ENCODE data around the gene DGKE. TPM values are rescaled to one million over a fixed set of nuclear protein-coding genes. Genes with fewer than 3 reads are reported as not detected.

Gene DGKE
- total and polyA plus RNA-seq, 2 of the 13 experiments (the other 11 are each of a cell fraction or from before 2014, with no cell fraction given), result 3.2 to 5.3 TPM

DNA sequence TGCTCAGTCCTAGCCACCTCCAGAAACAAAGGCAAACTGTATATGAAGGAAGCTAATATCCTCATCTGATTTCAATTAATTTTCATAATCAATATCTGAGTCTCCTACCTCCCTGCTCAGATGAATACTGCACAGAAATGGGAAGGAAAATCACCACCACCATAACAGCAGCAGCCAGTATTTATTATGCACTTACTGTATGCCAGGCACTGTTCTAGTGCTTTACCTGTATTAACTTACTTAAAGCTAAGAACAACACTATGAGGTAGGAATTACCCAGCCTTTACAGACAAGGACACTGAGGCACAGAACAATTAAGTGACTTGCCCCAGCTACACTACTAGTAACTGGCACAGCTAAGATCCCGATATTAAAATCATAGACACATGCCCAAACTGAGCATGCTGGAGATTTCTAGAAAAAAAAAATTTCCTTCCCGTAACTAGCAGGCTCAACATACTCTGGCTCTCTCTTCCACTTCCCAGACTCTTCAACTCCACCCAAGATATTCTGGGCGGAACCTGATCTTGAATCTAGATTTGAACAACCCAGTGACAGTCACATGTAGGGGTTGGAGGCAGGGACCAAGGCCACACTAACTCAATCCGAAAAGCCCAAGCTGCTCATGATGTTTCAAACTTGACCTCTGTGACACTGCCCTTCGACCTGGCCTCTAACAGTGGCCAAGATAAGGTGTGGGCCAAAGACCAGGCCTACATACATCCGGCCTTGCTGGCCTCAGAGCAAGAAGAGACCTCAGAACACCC is 76.0 kb downstream of the DGKE start (continued):
- no peak for TF ChIP-seq ZNF749 (CRISPR knock-in tag; IDR thresholded peaks at IDR 0.05; ENCODE audit: borderline replicate concordance)
- no peak for TF ChIP-seq SRF (IDR thresholded peaks at IDR 0.05; ENCODE audit: low read depth, low read length)
- no peak for TF ChIP-seq CBX2 (IDR thresholded peaks at IDR 0.05; ENCODE audit: low read depth, low read length)
- no peak for TF ChIP-seq CBX2 (CRISPR knock-in tag; IDR thresholded peaks at IDR 0.05; ENCODE audit: low read depth)
- TF ChIP-seq ZBTB42 (CRISPR knock-in tag; IDR thresholded peaks at IDR 0.05), result no peak
- TF ChIP-seq ZNF644 (CRISPR knock-in tag; IDR thresholded peaks at IDR 0.05; ENCODE audit: low read depth), result peak; percentile 24; the same call in 1 of the 2 replicates
- TF ChIP-seq IRF2 (CRISPR knock-in tag; IDR thresholded peaks at IDR 0.05), result peak; percentile 53; the same call in 1 of the 2 replicates
- TF ChIP-seq ZNF292 (CRISPR knock-in tag; IDR thresholded peaks at IDR 0.05; ENCODE audit: borderline replicate concordance, low read depth), result no peak; the same call in 1 of the 2 replicates
- TF ChIP-seq SIX4 (CRISPR knock-in tag; IDR thresholded peaks at IDR 0.05), result no peak
- TF ChIP-seq ZNF816 (CRISPR knock-in tag; IDR thresholded peaks at IDR 0.05; ENCODE audit: borderline replicate concordance), result no peak
- TF ChIP-seq, protein P1, sequence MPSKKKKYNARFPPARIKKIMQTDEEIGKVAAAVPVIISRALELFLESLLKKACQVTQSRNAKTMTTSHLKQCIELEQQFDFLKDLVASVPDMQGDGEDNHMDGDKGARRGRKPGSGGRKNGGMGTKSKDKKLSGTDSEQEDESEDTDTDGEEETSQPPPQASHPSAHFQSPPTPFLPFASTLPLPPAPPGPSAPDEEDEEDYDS (CRISPR knock-in tag; IDR thresholded peaks at IDR 0.05), result no peak
- no peak for TF ChIP-seq ZNF256 (CRISPR knock-in tag; conservative IDR thresholded peaks at IDR 0.05)
- TF ChIP-seq SALL1 (CRISPR knock-in tag; IDR thresholded peaks at IDR 0.05), result peak; percentile 86
- TF ChIP-seq, protein P2, sequence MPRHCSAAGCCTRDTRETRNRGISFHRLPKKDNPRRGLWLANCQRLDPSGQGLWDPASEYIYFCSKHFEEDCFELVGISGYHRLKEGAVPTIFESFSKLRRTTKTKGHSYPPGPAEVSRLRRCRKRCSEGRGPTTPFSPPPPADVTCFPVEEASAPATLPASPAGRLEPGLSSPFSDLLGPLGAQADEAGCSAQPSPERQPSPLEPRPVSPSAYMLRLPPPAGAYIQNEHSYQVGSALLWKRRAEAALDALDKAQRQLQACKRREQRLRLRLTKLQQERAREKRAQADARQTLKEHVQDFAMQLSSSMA (CRISPR knock-in tag; IDR thresholded peaks at IDR 0.05), result peak; percentile 58; the same call in 1 of the 2 replicates
- no peak for TF ChIP-seq SOX13 (IDR thresholded peaks at IDR 0.05)
- peak in 1 of 2 experiments; percentile 59; a peak in 2 of 4 replicates for TF ChIP-seq SOX13 (CRISPR knock-in tag; conservative IDR thresholded peaks at IDR 0.05 in 1 of 2, IDR thresholded peaks at IDR 0.05 in 1 of 2)
- no peak for TF ChIP-seq RBAK (CRISPR knock-in tag; IDR thresholded peaks at IDR 0.05)
- TF ChIP-seq GPN1 (CRISPR knock-in tag; IDR thresholded peaks at IDR 0.05; ENCODE audit: borderline replicate concordance), result no peak
- no peak for TF ChIP-seq ZNF557 (CRISPR knock-in tag; IDR thresholded peaks at IDR 0.05)
- TF ChIP-seq ZNF543 (CRISPR knock-in tag; IDR thresholded peaks at IDR 0.05), result no peak
- TF ChIP-seq RARA (CRISPR knock-in tag; IDR thresholded peaks at IDR 0.05), result peak; percentile 95
- TF ChIP-seq, protein P3, sequence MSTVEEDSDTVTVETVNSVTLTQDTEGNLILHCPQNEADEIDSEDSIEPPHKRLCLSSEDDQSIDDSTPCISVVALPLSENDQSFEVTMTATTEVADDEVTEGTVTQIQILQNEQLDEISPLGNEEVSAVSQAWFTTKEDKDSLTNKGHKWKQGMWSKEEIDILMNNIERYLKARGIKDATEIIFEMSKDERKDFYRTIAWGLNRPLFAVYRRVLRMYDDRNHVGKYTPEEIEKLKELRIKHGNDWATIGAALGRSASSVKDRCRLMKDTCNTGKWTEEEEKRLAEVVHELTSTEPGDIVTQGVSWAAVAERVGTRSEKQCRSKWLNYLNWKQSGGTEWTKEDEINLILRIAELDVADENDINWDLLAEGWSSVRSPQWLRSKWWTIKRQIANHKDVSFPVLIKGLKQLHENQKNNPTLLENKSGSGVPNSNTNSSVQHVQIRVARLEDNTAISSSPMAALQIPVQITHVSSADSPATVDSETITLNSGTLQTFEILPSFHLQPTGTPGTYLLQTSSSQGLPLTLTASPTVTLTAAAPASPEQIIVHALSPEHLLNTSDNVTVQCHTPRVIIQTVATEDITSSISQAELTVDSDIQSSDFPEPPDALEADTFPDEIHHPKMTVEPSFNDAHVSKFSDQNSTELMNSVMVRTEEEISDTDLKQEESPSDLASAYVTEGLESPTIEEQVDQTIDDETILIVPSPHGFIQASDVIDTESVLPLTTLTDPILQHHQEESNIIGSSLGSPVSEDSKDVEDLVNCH (CRISPR knock-in tag; IDR thresholded peaks at IDR 0.05), result no peak
- TF ChIP-seq REPIN1 (CRISPR knock-in tag; IDR thresholded peaks at IDR 0.05; ENCODE audit: borderline replicate concordance, low read depth), result no peak
- no peak for TF ChIP-seq MTERF4 (CRISPR knock-in tag; IDR thresholded peaks at IDR 0.05)
- TF ChIP-seq YY1 (IDR thresholded peaks at IDR 0.05; ENCODE audit: insufficient read depth, insufficient replicate concordance, low read depth, low read length), result no peak
- no peak for TF ChIP-seq ZNF784 (CRISPR knock-in tag; IDR thresholded peaks at IDR 0.05; ENCODE audit: borderline replicate concordance)

Data from HepG2 (cell line).